ENCODE data around the gene ZC3H12A.

GRCh38 chr1:37484325-37485051 lies 10.1 kb downstream of the ZC3H12A start:
- TF ChIP-seq CTCF (IDR thresholded peaks at IDR 0.05) (no peak), POLR2A (IDR thresholded peaks at IDR 0.05) (no peak)
